NT2/D1 (cell line): ENCODE measurements around the gene SH3PXD2A.
"Not testable (repeated sequence)": the region's sequence is repeated elsewhere in the genome, so short reads cannot be mapped to it uniquely, and the experiment has no call there.

ENCODE experiments used
- SUZ12 ChIP-seq: IDR thresholded peaks from 2 replicates; pipeline ENCODE4 v1.6.1; 2011; ENCODE audit not compliant: insufficient read length, insufficient read depth; ENCODE audit errors: extremely low read depth
- YY1 ChIP-seq: IDR thresholded peaks from 2 replicates; pipeline ENCODE4 v1.6.1; 2011; ENCODE audit not compliant: insufficient read length, insufficient read depth
- ZNF274 ChIP-seq: IDR thresholded peaks from 2 replicates; pipeline ENCODE4 v1.6.1; 2011; ENCODE audit warnings: mild to moderate bottlenecking, low read depth, low read length

DNA sequence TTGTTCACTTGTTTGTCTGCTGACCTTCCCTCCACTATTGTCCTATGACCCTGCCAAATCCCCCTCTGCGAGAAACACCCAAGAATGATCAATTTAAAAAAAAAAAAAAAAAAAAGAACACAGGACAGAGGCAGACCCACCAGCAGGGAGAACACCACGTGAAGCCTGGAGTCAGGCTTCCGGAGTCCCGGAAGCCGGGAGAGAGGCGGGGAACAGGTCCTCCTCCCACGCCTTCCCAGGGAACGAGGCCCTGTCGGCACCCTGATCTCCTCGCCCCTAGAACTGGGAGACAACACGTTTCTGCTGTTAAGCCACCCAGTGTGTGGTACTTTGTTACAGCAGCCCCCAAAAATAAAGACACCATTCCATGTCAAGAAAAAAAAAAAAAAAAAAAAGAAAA is 247.3 kb downstream of the SH3PXD2A start:
- TF ChIP-seq YY1, ZNF274, SUZ12: not testable (repeated sequence)
